CD4-positive, alpha-beta T cell treated with Interleukin-6 for 4 hours (primary cell): ENCODE data around the gene IMMP2L.

Experiments used
- DNase-seq: peaks from one replicate; pipeline ENCODE4 v3.0.0-alpha.2; 2020; ENCODE audit warnings: mixed read lengths

The IMMP2L gene

GRCh38 chr7:111012799-111013675, 549.3 kb downstream of the IMMP2L start:
- peak; percentile 52 for DNase-seq

GRCh38 chr7:111012149-111012548, 550.1 kb downstream of the IMMP2L start:
- no peak for DNase-seq

DNA sequence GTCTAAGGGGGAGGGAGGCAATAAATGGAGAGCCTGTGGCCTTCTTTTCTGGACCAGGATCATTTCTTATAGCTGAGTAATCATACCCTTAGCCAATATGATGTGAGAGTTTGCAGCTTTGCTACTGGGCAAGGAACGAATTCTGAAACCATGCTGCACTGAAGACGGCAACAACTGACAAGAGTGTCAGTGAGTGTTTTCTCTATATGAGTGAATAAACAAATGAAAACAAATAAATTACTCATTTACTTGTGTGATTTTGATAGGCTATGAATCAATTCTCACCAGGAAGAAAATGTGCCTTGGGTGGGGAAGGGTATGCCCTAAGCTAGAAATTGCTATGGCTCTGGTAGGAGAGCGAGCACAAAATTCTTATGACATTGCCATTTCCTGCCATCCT, 550.8 kb downstream of the IMMP2L start:
- no peak for DNase-seq

DNA sequence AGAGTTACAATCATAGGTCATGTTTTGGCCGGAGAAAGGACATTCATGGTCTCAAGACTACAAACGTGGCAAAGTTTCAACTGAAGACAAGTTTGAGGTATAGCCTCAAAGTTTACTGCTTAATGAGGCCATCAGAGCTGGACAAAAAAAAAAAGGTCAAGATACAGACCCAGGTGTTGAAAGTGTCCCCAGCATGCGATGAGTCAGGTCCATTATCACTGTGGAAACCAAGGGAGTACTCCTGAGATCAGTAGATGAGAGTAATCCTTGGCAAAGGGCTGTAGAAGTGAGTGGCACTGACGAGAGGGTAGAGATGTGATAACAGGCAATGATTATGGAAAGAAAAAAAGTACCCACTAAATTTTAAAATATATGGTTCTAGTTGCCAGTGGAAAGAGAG, 551.5 kb downstream of the IMMP2L start:
- DNase-seq, result no peak

- no peak for DNase-seq
Measured at GRCh38 chr7:111009526-111010040, 552.7 kb downstream of the IMMP2L start.

- DNase-seq, result no peak
Measured at GRCh38 chr7:111006691-111007090, 555.6 kb downstream of the IMMP2L start.

- DNase-seq, result no peak
Measured at GRCh38 chr7:111006040-111006439, 556.3 kb downstream of the IMMP2L start.

DNA sequence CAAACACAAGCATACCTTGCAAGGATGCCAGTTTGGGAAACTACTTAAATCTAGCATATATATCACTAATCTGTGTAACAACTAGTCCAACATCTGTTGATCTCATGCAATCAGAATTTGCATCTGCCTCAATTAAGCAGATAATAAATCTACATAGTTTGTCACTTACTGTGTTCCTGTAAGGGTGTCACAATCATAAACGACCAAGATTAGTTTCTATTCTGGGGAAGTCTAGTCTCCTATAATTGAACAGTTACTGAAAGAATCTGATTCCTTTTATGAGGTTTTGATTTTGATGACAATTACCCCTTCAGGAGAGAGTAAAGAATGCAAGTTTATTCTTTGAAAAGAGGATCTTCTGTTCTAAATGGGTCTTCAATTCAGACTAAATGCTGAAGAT, 556.8 kb downstream of the IMMP2L start:
- no peak for DNase-seq

GRCh38 chr7:111004310-111004901, 557.9 kb downstream of the IMMP2L start:
- DNase-seq, result no peak

- DNase-seq, result no peak
Measured at GRCh38 chr7:111003883-111004282, 558.4 kb downstream of the IMMP2L start.

DNA sequence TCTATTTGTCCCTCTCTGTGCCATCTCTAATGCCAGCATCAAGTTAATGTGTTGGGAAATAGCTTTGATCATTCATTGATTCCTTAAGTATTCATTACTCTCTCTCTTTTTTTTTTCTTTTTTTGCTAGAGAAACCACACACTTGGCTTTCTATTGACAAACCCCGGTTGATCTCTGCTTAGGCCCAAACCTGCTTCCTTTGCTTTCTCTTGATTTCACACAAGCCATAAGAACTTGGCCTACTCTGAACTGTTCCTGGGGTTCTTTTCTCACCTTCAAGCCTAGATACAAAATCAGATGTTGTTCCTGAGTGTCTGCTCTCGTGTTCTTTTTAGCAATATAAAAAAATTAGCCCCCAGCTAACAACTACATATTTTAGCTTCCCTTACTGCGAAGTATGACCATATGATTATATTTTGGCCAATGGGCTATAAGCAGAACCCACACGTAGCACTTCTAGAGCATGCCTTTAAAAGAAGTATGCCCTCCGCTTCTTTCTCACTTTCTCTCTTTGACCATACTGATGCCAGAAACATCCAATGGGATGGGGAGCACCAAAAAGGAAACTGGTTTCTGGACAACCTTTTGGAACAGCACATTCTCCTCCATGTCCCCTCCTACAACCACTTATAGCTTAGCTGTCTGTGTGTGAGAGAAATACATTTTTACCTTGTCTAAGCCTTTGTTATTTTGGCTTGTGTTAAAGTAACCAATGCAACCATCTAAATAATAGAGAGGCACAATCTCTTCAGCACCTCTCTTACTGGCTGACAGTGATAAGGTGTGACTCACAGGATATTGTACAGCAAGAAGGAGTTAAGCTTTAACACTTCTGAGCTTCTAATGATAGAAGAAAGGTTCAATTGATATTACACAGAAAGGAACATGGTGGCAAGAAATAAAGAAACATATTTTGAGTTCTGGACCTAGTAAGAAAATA, 568.0 kb downstream of the IMMP2L start:
- peak; percentile 13 for DNase-seq

- no peak for DNase-seq
Measured at GRCh38 chr7:110988890-110989501, 573.3 kb downstream of the IMMP2L start.

GRCh38 chr7:110988348-110988747, 573.9 kb downstream of the IMMP2L start:
- no peak for DNase-seq

GRCh38 chr7:110987127-110987693, 575.1 kb downstream of the IMMP2L start:
- DNase-seq, result no peak

DNA sequence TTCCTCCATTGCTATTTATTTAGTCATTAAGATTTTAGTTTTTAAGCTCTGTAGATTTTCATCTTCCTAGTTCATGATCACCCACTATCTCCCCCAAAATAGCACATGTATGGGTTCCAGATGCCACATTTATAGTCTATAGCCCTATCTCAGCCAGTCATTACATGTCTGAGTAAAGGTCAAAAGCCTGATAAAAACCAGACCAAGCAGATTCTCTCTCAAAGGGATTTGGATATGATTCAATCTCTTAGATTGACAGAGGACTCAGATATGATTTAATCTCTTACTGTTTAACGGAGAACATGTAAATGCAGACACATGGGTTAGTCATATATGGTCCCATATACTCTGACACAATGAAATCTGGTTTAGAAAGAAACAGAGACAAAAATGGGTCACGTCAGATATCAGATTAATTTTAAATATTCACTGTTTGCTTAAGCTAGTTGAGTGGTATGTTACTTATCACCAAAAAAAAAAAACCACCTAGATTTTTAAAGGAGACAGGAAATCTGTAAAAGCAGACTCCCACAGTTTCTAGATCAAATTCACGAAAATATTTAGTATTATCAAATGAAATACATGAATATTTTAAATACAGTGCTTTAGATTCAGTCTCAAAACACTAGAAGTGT, 578.4 kb downstream of the IMMP2L start:
- DNase-seq, result no peak

DNA sequence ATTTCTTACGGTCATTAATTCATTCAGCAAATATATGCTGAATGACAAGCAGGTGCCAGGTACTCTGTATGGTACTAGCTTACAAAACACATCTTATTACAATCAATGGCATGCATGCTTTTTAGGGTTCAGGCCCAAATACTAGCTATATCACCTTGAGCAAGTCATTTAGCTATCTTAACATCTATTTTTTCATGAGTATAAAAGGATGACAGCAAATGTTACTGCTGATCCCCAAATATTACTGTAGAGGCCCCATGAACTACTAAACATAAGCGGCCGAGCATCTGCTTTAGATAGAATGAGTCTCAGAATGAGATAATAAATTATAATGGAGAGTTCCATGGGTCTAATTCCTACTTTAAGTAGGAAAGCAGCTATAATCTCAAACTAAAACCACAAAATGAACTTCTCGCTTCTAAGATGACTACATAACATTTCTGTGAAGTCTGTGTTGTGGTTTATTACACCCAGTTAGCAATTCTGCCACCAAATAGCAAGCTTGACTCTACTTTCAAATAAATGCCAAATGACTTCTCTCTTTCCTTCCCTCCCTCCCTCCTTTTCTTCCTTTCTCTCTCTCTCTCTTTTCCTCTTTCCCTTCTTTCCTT, 585.1 kb downstream of the IMMP2L start:
- no peak for DNase-seq

- DNase-seq, result no peak
Measured at GRCh38 chr7:110975486-110975885, 586.8 kb downstream of the IMMP2L start.

DNA sequence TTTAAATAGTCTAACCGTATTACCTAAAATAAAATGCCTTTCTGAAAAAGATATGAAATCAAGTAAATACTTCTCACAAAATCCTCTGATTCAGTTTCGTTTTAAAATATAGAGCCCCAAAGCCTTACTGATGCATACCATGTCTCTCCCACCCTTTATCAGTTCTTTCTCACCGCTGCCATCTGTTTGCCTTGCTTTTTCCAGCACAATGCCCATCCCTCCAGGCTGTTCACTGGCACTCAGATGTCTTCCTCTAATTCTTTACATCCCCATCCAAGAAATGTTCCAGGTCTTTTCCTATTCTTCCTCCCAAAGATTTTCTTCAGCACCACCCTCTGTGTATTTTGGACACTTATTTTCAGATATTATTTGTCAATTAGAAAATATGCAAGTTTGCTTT, 587.9 kb downstream of the IMMP2L start:
- DNase-seq, result no peak

DNA sequence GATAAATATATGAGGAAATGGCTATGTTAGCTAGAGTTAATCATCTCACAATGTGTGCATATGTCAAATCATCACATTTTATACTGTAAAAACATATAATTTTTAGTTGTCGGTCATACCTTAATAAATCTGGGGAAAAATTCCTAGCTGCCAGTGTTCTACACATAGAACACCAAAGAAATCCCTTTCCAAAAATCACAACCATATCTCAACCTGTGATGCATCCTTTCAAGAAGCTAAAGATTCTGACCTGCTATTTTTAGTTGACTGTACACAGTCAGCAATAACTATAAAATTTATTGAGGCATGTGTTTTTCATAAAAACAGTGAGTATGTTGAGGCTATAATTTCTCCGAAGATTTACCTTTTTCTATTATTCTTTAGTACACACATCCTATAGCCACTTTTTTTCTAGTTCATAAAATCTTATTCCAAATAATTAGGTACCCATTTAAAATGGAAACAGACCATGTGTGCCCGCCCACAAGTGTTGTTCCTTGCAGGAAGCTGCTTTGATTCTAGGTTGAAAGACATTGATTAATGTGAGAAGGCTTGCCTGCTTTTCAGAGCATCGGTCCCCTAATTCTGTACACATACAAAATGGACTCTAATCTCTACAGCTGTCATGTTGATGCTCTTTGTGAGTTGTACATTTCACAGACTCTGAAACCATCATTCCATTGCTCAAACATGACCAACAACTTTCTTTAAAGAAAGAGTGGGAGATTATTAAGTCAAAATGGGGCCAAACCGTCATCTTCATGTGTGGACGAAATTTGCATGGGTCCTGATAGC, 588.9 kb downstream of the IMMP2L start:
- DNase-seq, result no peak

- DNase-seq, result no peak
Measured at GRCh38 chr7:110964775-110965174, 597.5 kb downstream of the IMMP2L start.
